HCT116 (cell line): ENCODE measurements around the gene AP1G1. TPM values are rescaled to one million over a fixed set of nuclear protein-coding genes. Genes with fewer than 3 reads are reported as not detected.

Experiments
- ATAC-seq: fragments of 200-7000 bp; cut with Tn5 transposase; 2 replicates; pipeline ENCODE4 v1.9.1; 2020; ENCODE audit warnings: mild to moderate bottlenecking, moderate library complexity
- BruUV-seq: library from RNA; stranded (reverse); fragments of 400-500 nt; replicated peaks from 2 replicates; lab custom pipeline; 2021; lab: Mats Ljungman, UMichigan
- CTCF ChIA-PET: fragments of 300-600 bp; sonication (Branson Sonifier 250); formaldehyde crosslinking; loops from one replicate; lab custom pipeline; 2021; ENCODE audit warnings: antibody characterized with exemption; lab: Charles Lee
- POLR2A ChIA-PET: fragments of 300-600, 350-600 bp; sonication (Branson Sonifier 250); formaldehyde crosslinking; loops from one replicate; lab custom pipeline; 2021; ENCODE audit warnings: antibody characterized with exemption; lab: Charles Lee
- RAD21 ChIA-PET, 2 experiments: fragments of 300-600 bp; sonication (Branson Sonifier 250); formaldehyde crosslinking; loops; one replicate each; lab custom pipeline; 2023; ENCODE audit warnings: low total read pairs in 2 of 2; ENCODE audit not compliant: uncharacterized antibody in 2 of 2, unreplicated experiment in 2 of 2, low non-redundant PET in 1 of 2; lab: Charles Lee
- DNase-seq: peaks from one replicate; pipeline ENCODE4 v3.0.0-alpha.2; 2010; ENCODE audit warnings: low read depth, low spot score
- H2AFZ ChIP-seq: fragments of 200-600 bp; shearing (Covaris generic), sonication (generic); 2 replicates; pipeline ENCODE4 v1.6.1; 2017; ENCODE audit warnings: low read depth, mixed run types, mixed read lengths, antibody characterized with exemption, low read length; ENCODE audit not compliant: poor library complexity, severe bottlenecking
- H3K27ac ChIP-seq: 2 replicates; pipeline ENCODE4 v1.5.1; 2012; ENCODE audit warnings: low read depth, low read length
- H3K27me3 ChIP-seq: fragments of 200-600 bp; sonication (generic); 2 replicates; pipeline ENCODE4 v1.6.1; 2016; ENCODE audit warnings: mixed run types, low read length, mixed read lengths; ENCODE audit not compliant: insufficient read depth
- H3K36me3 ChIP-seq, 2 experiments: fragments of 200-500 bp in 1 of 2; fragments of 200-600 bp in 1 of 2; sonication (Bioruptor generic) in 1 of 2; sonication (generic) in 1 of 2; 2 replicates each; pipeline versions ENCODE4 v1.5.1 to v1.6.1; 2014 to 2016; ENCODE audit warnings: low read length in 2 of 2, inconsistent platforms in 1 of 2, mixed read lengths in 1 of 2, mixed run types in 1 of 2; ENCODE audit not compliant: insufficient read depth in 2 of 2, control insufficient read depth in 1 of 2
- H3K4me1 ChIP-seq, 2 experiments: fragments of 200-600 bp in 1 of 2; sonication (generic) in 1 of 2; 2 replicates each; pipeline versions ENCODE4 v1.5.1 to v1.6.1; 2012 to 2017; ENCODE audit warnings: low read length in 2 of 2, inconsistent platforms in 1 of 2, mild to moderate bottlenecking in 1 of 2, mixed read lengths in 1 of 2, mixed run types in 1 of 2, moderate library complexity in 1 of 2; ENCODE audit not compliant: insufficient read depth in 2 of 2, control insufficient read depth in 1 of 2
- H3K4me2 ChIP-seq: fragments of 200-600 bp; sonication (generic); 2 replicates; pipeline ENCODE4 v1.6.1; 2017; ENCODE audit warnings: mixed run types, low read length, mixed read lengths
- H3K4me3 ChIP-seq, 2 experiments: fragments of 200-600 bp in 1 of 2; sonication (generic) in 1 of 2; replicated peaks in 1 of 2; 2 replicates each; pipeline ENCODE4 v1.5.1; 2011 to 2016; ENCODE audit warnings: low read length in 2 of 2, control low read depth in 1 of 2, low read depth in 1 of 2, mild to moderate bottlenecking in 1 of 2, mixed read lengths in 1 of 2, mixed run types in 1 of 2
- H3K79me2 ChIP-seq: fragments of 200-600 bp; sonication (generic); 2 replicates; pipeline ENCODE4 v1.6.1; 2017; ENCODE audit warnings: mild to moderate bottlenecking, mixed run types, low read length, moderate library complexity, mixed read lengths; ENCODE audit not compliant: insufficient read depth
- H3K9ac ChIP-seq: fragments of 200-600 bp; sonication (generic); 2 replicates; pipeline ENCODE4 v1.6.1; 2016; ENCODE audit warnings: low read length, mixed read lengths
- H3K9me2 ChIP-seq: fragments of 200-600 bp; sonication (generic), shearing (Covaris generic); 2 replicates; pipeline ENCODE4 v1.6.1; 2017; ENCODE audit warnings: mixed run types, mild to moderate bottlenecking, moderate library complexity; ENCODE audit not compliant: insufficient read depth
- H3K9me3 ChIP-seq, 2 experiments: fragments of 200-500 bp in 1 of 2; fragments of 200-600 bp in 1 of 2; sonication (Bioruptor generic) in 1 of 2; sonication (generic) in 1 of 2; 2 replicates each; pipeline ENCODE4 v1.6.1; 2014 to 2017; ENCODE audit warnings: low read length in 2 of 2, mixed read lengths in 2 of 2, inconsistent platforms in 1 of 2, low read depth in 1 of 2, mild to moderate bottlenecking in 1 of 2, mixed run types in 1 of 2, moderate library complexity in 1 of 2; ENCODE audit not compliant: control insufficient read depth in 1 of 2, insufficient read depth in 1 of 2
- H4K20me1 ChIP-seq: fragments of 200-600 bp; sonication (generic), shearing (Covaris generic); 2 replicates; pipeline ENCODE4 v1.6.1; 2017; ENCODE audit warnings: mixed run types, mild to moderate bottlenecking, moderate library complexity; ENCODE audit not compliant: insufficient read depth
- CBX3 ChIP-seq: IDR thresholded peaks from 2 replicates; pipeline ENCODE4 v1.6.1; 2012; ENCODE audit warnings: low read depth
- CTCF ChIP-seq, 3 experiments: fragments of 200-600 bp in 1 of 3; sonication (generic) in 1 of 3; IDR thresholded peaks in 2 of 3; conservative IDR thresholded peaks in 1 of 3; 2 replicates each; pipeline ENCODE4 v1.5.1; 2012 to 2017; ENCODE audit warnings: low read depth in 2 of 3, low read length in 2 of 3, antibody characterized with exemption in 1 of 3, borderline replicate concordance in 1 of 3, control low read depth in 1 of 3, mild to moderate bottlenecking in 1 of 3, mixed read lengths in 1 of 3, mixed run types in 1 of 3, moderate library complexity in 1 of 3; ENCODE audit not compliant: insufficient read depth in 1 of 3
- EGR1 ChIP-seq: IDR thresholded peaks from 2 replicates; pipeline ENCODE4 v1.6.1; 2012; ENCODE audit warnings: low read depth
- EZH2 ChIP-seq: fragments of 200-600 bp; sonication (generic); IDR thresholded peaks from 2 replicates; pipeline ENCODE4 v1.6.1; 2017; ENCODE audit warnings: antibody characterized with exemption, mixed run types
- EZH2phosphoT487 ChIP-seq: fragments of 200-600 bp; IDR thresholded peaks from 2 replicates; pipeline ENCODE4 v1.6.1; 2018; ENCODE audit warnings: antibody characterized with exemption, borderline replicate concordance
- JUND ChIP-seq: IDR thresholded peaks from 2 replicates; pipeline ENCODE4 v1.6.1; 2012
- MAX ChIP-seq: IDR thresholded peaks from 2 replicates; pipeline ENCODE4 v1.6.1; 2012
- POLR2A ChIP-seq: IDR thresholded peaks from 2 replicates; pipeline ENCODE4 v1.7.0; 2011; ENCODE audit warnings: borderline replicate concordance; ENCODE audit not compliant: insufficient read depth, insufficient read length; ENCODE audit errors: extremely low read depth
- POLR2AphosphoS5 ChIP-seq: IDR thresholded peaks from 2 replicates; pipeline ENCODE4 v1.6.1; 2011; ENCODE audit warnings: mild to moderate bottlenecking, low read depth, low read length, moderate library complexity
- RAD21 ChIP-seq: IDR thresholded peaks from 2 replicates; pipeline ENCODE4 v1.6.1; 2012; ENCODE audit warnings: low read depth, mild to moderate bottlenecking
- SIN3A ChIP-seq: IDR thresholded peaks from 2 replicates; pipeline ENCODE4 v1.6.1; 2012; ENCODE audit warnings: low read depth
- SP1 ChIP-seq: IDR thresholded peaks from 2 replicates; pipeline ENCODE4 v1.6.1; 2012; ENCODE audit warnings: low read depth
- SRF ChIP-seq: IDR thresholded peaks from 2 replicates; pipeline ENCODE4 v1.6.1; 2012; ENCODE audit warnings: low read depth
- TCF7L2 ChIP-seq: IDR thresholded peaks from 2 replicates; pipeline ENCODE4 v1.7.0; 2011; ENCODE audit warnings: borderline replicate concordance, inconsistent platforms; ENCODE audit not compliant: insufficient read depth, insufficient read length; ENCODE audit errors: extremely low read depth
- ZBTB33 ChIP-seq: IDR thresholded peaks from 2 replicates; pipeline ENCODE4 v1.6.1; 2011; ENCODE audit warnings: mild to moderate bottlenecking, low read length, moderate library complexity; ENCODE audit not compliant: insufficient replicate concordance; ENCODE audit errors: extremely low read depth
- ZFX ChIP-seq: fragments of 450-650 bp; IDR thresholded peaks from 2 replicates; pipeline ENCODE4 v1.6.1; 2017
- intact Hi-C: fragments of 100-400 bp; cut with micrococcal nuclease; formaldehyde crosslinking; loops from 2 replicates; pipeline ENCODE4 v1.10.0; 2022
- total RNA-seq: library from RNA; stranded (reverse); gene quantifications from one replicate; pipeline ENCODE4 v1.2.1, GENCODE V29; 2021; ENCODE audit not compliant: unreplicated experiment

The AP1G1 gene
- total RNA-seq, 1 experiment from 2014 or later: 70.2 TPM

DNA sequence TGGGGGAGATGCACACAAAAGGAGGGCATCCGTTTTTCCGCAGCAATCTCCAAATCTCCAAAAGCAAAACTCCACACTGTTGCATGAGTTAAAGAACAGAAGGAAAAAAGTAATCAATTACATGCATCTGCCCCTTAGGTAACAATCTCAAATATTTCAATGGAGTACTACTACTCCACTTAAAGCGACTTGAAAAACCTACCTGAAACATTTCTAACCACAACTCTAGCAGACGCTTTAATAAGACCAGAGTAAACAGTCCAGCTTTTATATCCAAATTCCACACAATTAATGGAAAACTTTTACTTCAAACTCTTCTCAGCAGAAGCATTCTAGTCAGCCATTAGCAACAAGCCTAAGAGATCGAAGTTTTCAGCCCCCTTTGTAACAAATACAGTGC lies 29.9 kb downstream of the AP1G1 start:
- no peaks in the 10 kb centered on the region for H3K9me3 ChIP-seq
- no peak overlapping the region for H3K27ac ChIP-seq
- 0 out of 2 replicates have a peak, but pooled peaks cover 7% of the 10 kb centered on the region for H4K20me1 ChIP-seq
- no peaks in the 10 kb centered on the region for H3K9me2 ChIP-seq
- H3K4me1 ChIP-seq: peaks cover 3 to 6% of the 10 kb centered on the region in 2 experiments; a peak in 2 of 4 replicates
- peaks cover 0 to 2% of the 10 kb centered on the region in 2 experiments; a peak in 2 of 4 replicates for H3K36me3 ChIP-seq
- ChIA-PET CTCF (no interaction called here), RAD21 (no interaction called here), POLR2A (no interaction called here)
- H3K27me3 ChIP-seq: no peaks in the 10 kb centered on the region
- no peak overlapping the region for H2AFZ ChIP-seq
- no peak overlapping the region for H3K9ac ChIP-seq
- H3K4me2 ChIP-seq: no peak overlapping the region
- BruUV-seq: no TSS peak
- ATAC-seq: no peak
- intact Hi-C loops: no loop called here
- H3K4me3 ChIP-seq: no peak overlapping the region
- H3K79me2 ChIP-seq: peaks cover 75% of the 10 kb centered on the region
- no peak for DNase-seq
- TF ChIP-seq EGR1 (no peak), ZFX (no peak), MAX (no peak), POLR2AphosphoS5 (no peak), SP1 (no peak)

DNA sequence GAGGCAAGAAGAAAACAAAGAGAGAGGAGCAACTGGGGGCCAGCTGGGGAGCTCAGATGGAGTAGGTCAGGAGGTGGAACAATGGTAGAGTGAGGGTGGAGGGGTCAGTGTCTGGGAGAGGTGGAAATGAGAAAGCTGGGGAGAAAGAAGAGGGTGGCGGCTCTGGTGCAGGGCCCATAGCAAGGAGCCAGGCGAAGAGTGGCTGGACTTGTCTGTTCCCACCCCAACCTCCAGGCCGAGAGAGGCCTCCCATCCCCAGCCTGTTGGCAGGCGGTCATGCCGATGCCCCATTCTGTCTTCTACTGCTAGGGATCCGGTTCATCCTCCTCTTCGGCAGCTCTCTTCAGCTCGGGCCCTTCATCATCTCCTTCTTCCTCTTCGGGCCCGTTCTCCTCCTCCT lies 31.3 kb downstream of the AP1G1 start:
- Histone ChIP-seq H3K4me3 (no peak overlapping the region), H2AFZ (no peak overlapping the region), H3K27me3 (no peaks in the 10 kb centered on the region), H3K27ac (no peak overlapping the region), H4K20me1 (0 out of 2 replicates have a peak, but pooled peaks cover 7% of the 10 kb centered on the region), H3K36me3 (peaks cover 4 to 12% of the 10 kb centered on the region in 2 experiments; a peak in 2 of 4 replicates), H3K4me2 (no peak overlapping the region), H3K9me3 (no peaks in the 10 kb centered on the region)
- no TSS peak for BruUV-seq
- ChIA-PET POLR2A (no interaction called here), RAD21 (no interaction called here)
- ATAC-seq: no peak
- intact Hi-C loops: no loop called here
- no peak for TF ChIP-seq POLR2A
- TF ChIP-seq EZH2: no peak
- TF ChIP-seq CBX3: no peak
- TF ChIP-seq POLR2AphosphoS5: no peak
- no peak for TF ChIP-seq EZH2phosphoT487
- no peak for TF ChIP-seq ZBTB33
- no peak for TF ChIP-seq SIN3A
- no peak for TF ChIP-seq CTCF (IDR thresholded peaks at IDR 0.05 in 2 of 3, conservative IDR thresholded peaks at IDR 0.05 in 1 of 3; ENCODE audit: borderline replicate concordance in 1 of 3, insufficient read depth in 1 of 3, low read depth in 2 of 3, low read length in 2 of 3)
- no peak for TF ChIP-seq JUND
- TF ChIP-seq RAD21: no peak
- TF ChIP-seq EGR1: no peak
- no peak for TF ChIP-seq TCF7L2
- TF ChIP-seq SRF: no peak
- TF ChIP-seq, all 23 proteins: peak for 0
- H3K9ac ChIP-seq: no peak overlapping the region
- peaks cover 61% of the 10 kb centered on the region for H3K79me2 ChIP-seq
- CTCF ChIA-PET: no interaction called here
- DNase-seq: no peak
- no peaks in the 10 kb centered on the region for H3K9me2 ChIP-seq
- H3K4me1 ChIP-seq: peaks cover 3 to 6% of the 10 kb centered on the region in 2 experiments; a peak in 2 of 4 replicates
